NOMO-1 (cell line): ENCODE measurements around the gene EML1.

Experiments used
- DNase-seq, 2 experiments: peaks; one replicate each; lab custom pipeline; 2025; ENCODE audit not compliant: unreplicated experiment in 2 of 2; lab: John Stamatoyannopoulos, UW

The EML1 gene

GRCh38 chr14:99889268-99889667 lies 96.1 kb downstream of the EML1 start:
- DNase-seq = no peak

GRCh38 chr14:99891266-99891665 lies 98.1 kb downstream of the EML1 start:
- no peak for DNase-seq

DNA sequence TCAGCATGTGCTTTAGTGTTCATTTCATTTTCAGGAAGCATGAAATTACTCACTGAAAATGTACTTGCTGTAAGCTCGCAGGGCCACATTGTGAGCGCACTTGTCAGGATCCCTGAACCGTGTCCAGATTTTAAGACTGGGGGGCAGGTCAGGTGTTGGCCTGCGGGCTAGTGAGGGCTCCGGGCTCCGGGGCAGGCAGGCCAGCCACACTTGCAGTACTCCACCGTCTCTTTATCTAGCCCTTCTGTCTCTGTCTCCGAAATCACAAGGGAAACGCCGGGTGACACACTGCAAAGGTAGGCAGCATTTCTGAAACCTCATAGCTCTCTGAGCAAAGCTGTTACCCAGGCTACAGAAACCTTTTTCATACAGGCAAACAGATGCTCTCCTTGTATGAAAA lies 98.7 kb downstream of the EML1 start:
- no peak for DNase-seq

GRCh38 chr14:99892406-99892805 lies 99.2 kb downstream of the EML1 start:
- no peak for DNase-seq

GRCh38 chr14:99896361-99896760 lies 103.1 kb downstream of the EML1 start:
- no peak for DNase-seq

GRCh38 chr14:99899578-99900178 lies 106.5 kb downstream of the EML1 start:
- DNase-seq = peak in 1 of 2 experiments; percentile 29

- DNase-seq = no peak
Observed at GRCh38 chr14:99902925-99903324, 109.7 kb downstream of the EML1 start.

DNA sequence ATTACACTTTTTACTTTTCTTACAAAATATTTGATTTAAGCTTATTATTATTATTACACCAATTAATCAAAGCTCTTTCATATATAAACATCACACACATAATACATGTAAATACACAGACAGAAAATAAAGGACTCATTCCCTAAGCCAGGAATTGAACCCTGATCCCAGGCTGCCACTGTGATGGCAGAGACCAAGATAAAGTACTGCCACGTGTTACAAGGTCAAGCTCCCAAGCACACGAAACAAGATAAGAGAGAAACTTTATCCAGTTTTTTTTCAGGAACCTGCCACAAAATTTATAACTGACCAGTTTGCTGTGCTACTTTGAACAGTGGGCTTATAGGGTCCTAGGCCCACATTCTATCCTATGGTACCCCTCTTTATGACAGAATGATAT lies 111.3 kb downstream of the EML1 start:
- no peak for DNase-seq

DNA sequence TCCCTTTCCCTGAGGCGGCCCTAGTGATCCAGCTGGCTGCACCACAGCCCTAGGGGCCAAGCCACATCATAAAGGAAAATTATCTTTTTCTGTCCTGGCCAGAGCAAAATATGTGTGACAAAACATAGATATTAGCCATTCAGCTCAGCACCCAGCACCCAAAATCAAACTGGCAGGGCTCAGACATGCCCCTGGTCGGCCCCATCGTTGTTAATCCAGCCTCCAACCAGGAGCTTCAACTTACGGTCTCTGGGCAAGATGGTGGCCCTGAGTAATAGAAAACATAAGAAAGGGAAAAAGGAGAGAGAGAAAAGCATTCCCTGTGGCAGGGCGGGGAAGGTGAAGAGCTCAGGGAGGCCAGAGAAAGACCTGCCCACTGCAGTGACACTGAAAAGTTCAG lies 111.9 kb downstream of the EML1 start:
- no peak for DNase-seq

- DNase-seq = no peak
Observed at GRCh38 chr14:99907761-99908652, 114.8 kb downstream of the EML1 start.

GRCh38 chr14:99908653-99909250 lies 115.5 kb downstream of the EML1 start:
- DNase-seq = no peak

GRCh38 chr14:99909513-99910064 lies 116.4 kb downstream of the EML1 start:
- no peak for DNase-seq

GRCh38 chr14:99910337-99911309 lies 117.4 kb downstream of the EML1 start:
- no peak for DNase-seq

DNA sequence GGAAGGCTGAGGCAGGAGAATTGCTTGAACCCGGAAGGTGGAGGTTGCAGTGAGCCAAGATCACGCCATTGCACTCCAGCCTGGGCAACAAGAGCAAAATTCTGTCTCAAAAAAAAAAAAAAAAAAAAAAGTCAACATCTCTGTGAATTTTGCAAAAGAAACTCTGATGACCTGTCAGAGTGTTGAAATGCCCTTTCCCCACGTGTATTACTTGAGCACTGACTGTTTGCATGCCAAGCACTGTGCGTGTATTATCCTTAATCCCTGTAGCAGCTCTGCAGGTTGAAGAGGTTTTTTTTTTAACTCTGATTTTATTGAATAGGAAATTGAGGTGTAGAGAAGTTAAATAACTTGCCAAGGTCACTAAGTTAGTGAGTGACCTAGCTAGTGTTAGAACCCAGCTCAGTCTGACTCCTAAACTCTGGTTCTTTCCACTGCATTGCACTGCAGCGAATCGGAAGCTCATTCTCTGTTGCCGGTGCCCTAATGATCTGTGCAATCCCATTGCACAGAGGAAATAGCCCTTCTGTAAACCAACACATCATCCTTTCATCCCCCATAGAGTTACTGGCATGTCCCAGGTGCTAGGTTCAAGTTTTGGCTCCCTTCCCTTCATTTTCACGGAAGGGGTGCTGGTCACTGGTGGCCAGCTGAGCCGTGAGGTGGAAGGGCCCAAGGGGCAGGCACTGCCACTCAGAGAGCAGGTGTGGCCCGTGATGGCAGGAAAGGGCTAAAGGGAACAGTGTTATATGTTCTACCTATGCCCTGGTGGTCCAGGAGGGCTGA lies 122.3 kb downstream of the EML1 start:
- no peak for DNase-seq

GRCh38 chr14:99916091-99916383 lies 122.8 kb downstream of the EML1 start:
- DNase-seq = no peak

- DNase-seq = no peak
Observed at GRCh38 chr14:99918781-99919180, 125.6 kb downstream of the EML1 start.

DNA sequence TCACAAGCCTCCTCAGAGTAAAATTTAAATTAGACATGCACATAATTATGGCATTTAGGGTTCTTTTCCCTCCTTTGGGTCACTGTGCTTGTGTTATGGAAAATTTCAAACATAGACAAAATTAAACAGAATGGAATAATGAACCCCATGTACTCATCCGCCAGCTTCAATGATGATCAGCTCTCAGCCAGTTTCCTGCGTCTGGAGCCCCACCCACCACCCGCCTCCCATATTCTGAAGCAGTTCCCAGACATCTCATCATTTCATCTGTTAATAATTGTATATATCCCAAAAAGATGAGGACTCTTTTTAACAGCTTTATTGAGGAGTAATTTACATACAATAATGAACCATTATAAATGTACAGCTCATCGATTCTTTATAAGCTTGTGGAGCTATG lies 128.2 kb downstream of the EML1 start:
- DNase-seq = no peak

DNA sequence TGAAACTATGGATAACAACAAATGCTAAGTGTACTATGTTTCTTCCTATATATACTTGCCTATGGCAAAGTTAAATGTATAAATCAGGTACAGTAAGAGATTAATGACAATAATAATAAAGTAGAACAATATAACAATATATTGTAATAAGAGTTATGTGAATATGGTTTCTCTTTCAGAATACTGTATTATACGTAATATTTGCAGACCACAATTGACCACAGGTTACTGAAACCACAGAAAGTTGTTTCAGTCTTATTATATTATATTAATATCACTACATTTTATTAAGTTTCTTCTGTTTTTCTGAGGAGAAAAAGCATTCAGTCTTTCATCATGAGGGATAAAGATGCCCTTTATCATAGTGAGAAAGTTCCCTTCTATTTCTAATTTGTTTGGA lies 131.2 kb downstream of the EML1 start:
- DNase-seq = no peak

DNA sequence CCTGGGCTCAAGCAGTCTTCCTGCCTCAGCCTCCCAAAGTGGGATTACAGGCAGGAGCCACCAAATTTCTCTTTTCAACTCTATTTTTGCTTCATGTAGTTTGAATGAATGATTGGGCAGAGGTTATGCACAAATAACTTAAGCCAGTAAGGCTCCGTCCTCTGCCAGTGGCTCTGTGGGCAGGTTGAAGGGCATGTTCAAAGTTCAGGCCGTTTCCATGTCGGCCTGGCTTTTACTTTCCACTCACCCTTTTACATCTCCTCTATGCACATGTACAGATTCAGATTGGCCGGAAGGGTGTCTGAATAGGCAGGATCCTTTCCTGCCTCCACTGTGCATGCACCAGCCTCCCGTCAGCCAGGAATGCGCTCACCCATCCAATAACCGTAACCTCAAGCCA lies 132.3 kb downstream of the EML1 start:
- DNase-seq = no peak

DNA sequence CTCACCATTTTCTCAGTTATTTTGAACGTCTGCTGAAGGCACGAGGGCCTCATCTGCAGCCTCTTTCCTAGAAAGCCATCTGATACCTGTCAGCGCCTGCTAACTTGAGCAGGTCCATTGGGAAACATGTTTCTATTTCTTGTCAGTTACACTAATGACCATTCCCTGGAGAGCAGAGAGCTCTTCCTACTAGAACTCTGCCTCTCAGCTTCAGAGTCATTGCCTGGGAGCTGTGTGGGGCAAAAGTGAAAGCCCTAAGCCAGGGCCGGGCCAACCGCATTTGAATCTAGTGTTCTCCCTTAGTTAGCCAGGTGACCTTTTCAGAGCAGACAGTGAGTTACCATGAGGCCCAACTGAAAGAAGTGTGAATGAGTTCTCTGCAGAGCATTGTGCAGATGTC lies 135.8 kb downstream of the EML1 start:
- no peak for DNase-seq
